DMS 273 treated with DMSO at 0.1 percent for 48 hours (cell line): ENCODE data around the gene USP50.
"Not testable (repeated sequence)": the region's sequence is repeated elsewhere in the genome, so short reads cannot be mapped to it uniquely, and the experiment has no call there.

Experiments
- DNase-seq: peaks from one replicate; lab custom pipeline; 2025; lab: John Stamatoyannopoulos, UW

USP50 gene

GRCh38 chr15:50503144-50503543 lies 43.3 kb downstream of the USP50 start:
- DNase-seq = no peak

GRCh38 chr15:50501815-50502214 lies 44.7 kb downstream of the USP50 start:
- DNase-seq = no peak

GRCh38 chr15:50500352-50500751 lies 46.1 kb downstream of the USP50 start:
- no peak for DNase-seq

- DNase-seq = no peak
Observed at GRCh38 chr15:50496692-50497091, 49.8 kb downstream of the USP50 start.

GRCh38 chr15:50494547-50494946 lies 51.9 kb downstream of the USP50 start:
- not testable (repeated sequence) for DNase-seq

- no peak for DNase-seq
Observed at GRCh38 chr15:50493625-50494024, 52.8 kb downstream of the USP50 start.

- DNase-seq = no peak
Observed at GRCh38 chr15:50487287-50487686, 59.2 kb downstream of the USP50 start.

GRCh38 chr15:50485389-50485788 lies 61.1 kb downstream of the USP50 start:
- no peak for DNase-seq

- no peak for DNase-seq
Observed at GRCh38 chr15:50484781-50485180, 61.7 kb downstream of the USP50 start.

- no peak for DNase-seq
Observed at GRCh38 chr15:50476143-50476542, 70.3 kb downstream of the USP50 start.

GRCh38 chr15:50471072-50471471 lies 75.4 kb downstream of the USP50 start:
- no peak for DNase-seq

GRCh38 chr15:50463423-50464358 lies 82.8 kb downstream of the USP50 start:
- DNase-seq = no peak

- DNase-seq = no peak
Observed at GRCh38 chr15:50458348-50459112, 87.9 kb downstream of the USP50 start.

GRCh38 chr15:50452927-50453326 lies 93.5 kb downstream of the USP50 start:
- no peak for DNase-seq
